Lower leg skin (tissue), 4 donors: ENCODE results near the gene MT2A. TPM values are rescaled to one million over a fixed set of nuclear protein-coding genes. Genes with fewer than 3 reads are reported as not detected.
A peak's percentile ranks its signal among the peaks of the same experiment; 100 is the strongest.

Experiments
- DNase-seq, 2 donors: peaks; one replicate each; pipeline ENCODE4 v3.0.0-alpha.2; 2019; ENCODE audit warnings: low spot score in 2 of 2
- H3K4me3 ChIP-seq: fragments of 200-600 bp; sonication (generic); 2 replicates; pipeline ENCODE4 v1.5.1; 2017; ENCODE audit warnings: mild to moderate bottlenecking, low read depth; ENCODE audit not compliant: poor library complexity, severe bottlenecking
- POLR2A ChIP-seq, 2 donors: fragments of 450-650 bp; IDR thresholded peaks; one replicate each; pipeline ENCODE4 v1.6.1; 2016 to 2017; ENCODE audit warnings: antibody characterized with exemption in 2 of 2, mild to moderate bottlenecking in 1 of 2, moderate library complexity in 1 of 2
- WGBS, 2 donors: methylation state at CpG; one replicate each; pipeline ENCODE4 v1.1.5; 2018; 5-methylcytosine and 5-hydroxymethylcytosine counted together
- intact Hi-C: fragments of 100-400 bp; cut with DNase I; formaldehyde crosslinking; loops from one replicate; pipeline ENCODE4 v1.15.0; 2023; ENCODE audit warnings: low total_unique reads
- total RNA-seq, 4 donors: library from RNA; depleted of rRNA; stranded (reverse); fragments of >200 nt; gene quantifications; one replicate each; pipeline ENCODE4 v1.1.0, GENCODE V29; 2016
- TF ChIP-seq, protein P1 (sequence below), 3 donors: fragments of 450-650 bp; IDR thresholded peaks; one replicate each; pipeline ENCODE4 v1.5.1; 2016; ENCODE audit warnings: antibody characterized with exemption in 3 of 3, mild to moderate bottlenecking in 3 of 3, moderate library complexity in 2 of 3

MT2A gene
- 100 to 1,000 TPM in 3 of 4 donors, 10 to 100 TPM in 1; 35.8 to 190 (median 135) TPM for total RNA-seq

DNA sequence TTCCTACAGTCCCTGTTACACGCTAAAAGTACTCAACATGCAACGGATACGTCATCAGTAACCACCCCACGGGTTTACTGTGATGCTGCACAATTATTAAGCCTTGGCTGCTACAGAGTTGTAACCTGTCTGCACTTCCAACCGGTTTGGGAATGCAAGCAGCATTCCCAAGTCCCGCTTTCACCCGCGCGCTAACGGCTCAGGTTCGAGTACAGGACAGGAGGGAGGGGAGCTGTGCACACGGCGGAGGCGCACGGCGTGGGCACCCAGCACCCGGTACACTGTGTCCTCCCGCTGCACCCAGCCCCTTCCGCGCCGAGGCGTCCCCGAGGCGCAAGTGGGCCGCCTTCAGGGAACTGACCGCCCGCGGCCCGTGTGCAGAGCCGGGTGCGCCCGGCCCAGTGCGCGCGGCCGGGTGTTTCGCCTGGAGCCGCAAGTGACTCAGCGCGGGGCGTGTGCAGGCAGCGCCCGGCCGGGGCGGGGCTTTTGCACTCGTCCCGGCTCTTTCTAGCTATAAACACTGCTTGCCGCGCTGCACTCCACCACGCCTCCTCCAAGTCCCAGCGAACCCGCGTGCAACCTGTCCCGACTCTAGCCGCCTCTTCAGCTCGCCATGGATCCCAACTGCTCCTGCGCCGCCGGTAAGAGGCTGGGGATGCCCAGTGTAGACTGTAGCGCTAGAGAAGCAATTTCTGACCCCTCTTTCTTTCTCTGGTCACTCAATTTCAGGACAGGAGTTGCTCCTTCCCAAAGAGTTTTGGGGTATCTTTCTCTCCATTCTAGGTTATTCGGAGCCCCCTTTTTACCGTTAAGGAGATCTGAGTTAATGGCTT, at the start of gene MT2A:
TSS of gene MT2A (plus strand) at position 542 of the 833 bp plus-strand sequence. CDS start at position 614, 72 bp downstream.
- TF ChIP-seq POLR2A (IDR thresholded peaks at IDR 0.05): peak in 1 of 2 donors; percentile 36
- TF ChIP-seq, protein P1, sequence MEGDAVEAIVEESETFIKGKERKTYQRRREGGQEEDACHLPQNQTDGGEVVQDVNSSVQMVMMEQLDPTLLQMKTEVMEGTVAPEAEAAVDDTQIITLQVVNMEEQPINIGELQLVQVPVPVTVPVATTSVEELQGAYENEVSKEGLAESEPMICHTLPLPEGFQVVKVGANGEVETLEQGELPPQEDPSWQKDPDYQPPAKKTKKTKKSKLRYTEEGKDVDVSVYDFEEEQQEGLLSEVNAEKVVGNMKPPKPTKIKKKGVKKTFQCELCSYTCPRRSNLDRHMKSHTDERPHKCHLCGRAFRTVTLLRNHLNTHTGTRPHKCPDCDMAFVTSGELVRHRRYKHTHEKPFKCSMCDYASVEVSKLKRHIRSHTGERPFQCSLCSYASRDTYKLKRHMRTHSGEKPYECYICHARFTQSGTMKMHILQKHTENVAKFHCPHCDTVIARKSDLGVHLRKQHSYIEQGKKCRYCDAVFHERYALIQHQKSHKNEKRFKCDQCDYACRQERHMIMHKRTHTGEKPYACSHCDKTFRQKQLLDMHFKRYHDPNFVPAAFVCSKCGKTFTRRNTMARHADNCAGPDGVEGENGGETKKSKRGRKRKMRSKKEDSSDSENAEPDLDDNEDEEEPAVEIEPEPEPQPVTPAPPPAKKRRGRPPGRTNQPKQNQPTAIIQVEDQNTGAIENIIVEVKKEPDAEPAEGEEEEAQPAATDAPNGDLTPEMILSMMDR (IDR thresholded peaks at IDR 0.05): peak in 1 of 3 donors; percentile 22
- H3K4me3 ChIP-seq: peak within 1 kb of the TSS; percentile 67
- DNase-seq: peak; percentile 94 to 99
- 2 to 4% methylated on average over 28 to 32 of the region's 62 CpGs for WGBS, 2 donors
- intact Hi-C loops: loop anchor here (10.0 kb wide), 2 partner anchors 77 to 93 kb away; partner anchors contain the start of gene MT1X

DNA sequence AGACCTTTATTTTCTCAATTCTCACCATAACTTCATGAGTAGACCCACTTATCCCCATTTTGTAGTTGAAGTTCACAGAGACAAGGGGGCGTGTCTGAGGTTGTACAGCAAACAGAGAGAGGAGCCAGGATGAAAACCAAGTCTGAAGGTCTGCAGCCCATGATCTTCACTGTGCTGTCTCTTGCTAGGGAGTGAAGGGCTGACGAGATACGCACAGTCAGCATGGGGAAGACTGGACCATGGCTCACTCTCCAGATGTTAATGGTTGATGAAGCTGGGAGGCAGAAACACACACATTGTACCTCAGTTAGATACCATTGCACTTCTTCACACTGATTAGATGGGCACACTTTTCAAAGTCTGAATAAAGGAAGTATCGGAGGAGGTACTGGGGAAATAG, 49.3 kb upstream of the MT2A start:
- H3K4me3 ChIP-seq: no peak overlapping the region
- 92 to 96% methylated on average over 4 of the region's 4 CpGs for WGBS, 2 donors
- DNase-seq: no peak
- TF ChIP-seq, protein P1 (IDR thresholded peaks at IDR 0.05): no peak
- TF ChIP-seq POLR2A (IDR thresholded peaks at IDR 0.05): no peak
- intact Hi-C loops: no loop called here

DNA sequence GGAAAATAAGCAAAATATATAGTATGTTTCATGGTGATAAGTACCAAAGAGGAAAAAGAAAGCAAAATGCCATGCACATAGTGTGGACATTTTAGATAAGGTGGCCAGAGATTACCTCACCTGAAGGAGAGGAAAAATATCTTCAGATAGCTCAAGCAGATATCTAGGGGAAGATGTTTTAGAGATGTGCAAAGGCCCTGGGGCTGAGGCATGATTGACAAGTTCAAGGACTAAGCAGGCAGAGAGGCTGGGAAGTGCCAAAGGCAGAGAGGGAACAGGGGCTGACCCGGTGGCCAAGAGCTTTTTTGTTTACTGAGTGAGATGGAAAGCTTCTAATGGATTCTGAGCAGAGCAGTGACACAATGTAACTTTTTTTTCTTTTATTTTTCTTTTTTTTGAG, 47.9 kb upstream of the MT2A start:
- no peak for TF ChIP-seq POLR2A (IDR thresholded peaks at IDR 0.05)
- TF ChIP-seq, protein P1 (IDR thresholded peaks at IDR 0.05): no peak
- 56 to 71% methylated on average over 1 of the region's 1 CpG for WGBS, 2 donors
- H3K4me3 ChIP-seq: no peak overlapping the region
- no peak for DNase-seq
- intact Hi-C loops: no loop called here

- no peak for TF ChIP-seq POLR2A (IDR thresholded peaks at IDR 0.05)
- TF ChIP-seq, protein P1 (IDR thresholded peaks at IDR 0.05): no peak
- no peak for DNase-seq
- intact Hi-C loops: no loop called here
- no peak overlapping the region for H3K4me3 ChIP-seq
- WGBS, 2 donors: 71 to 100% methylated on average over 1 of the region's 1 CpG
These were observed 47.3 kb upstream of the MT2A start for GRCh38 chr16:56561126-56561525.

GRCh38 chr16:56564793-56565477, 43.4 kb upstream of the MT2A start, which contains the start of gene MT4:
MT4 (plus strand) TSS chr16:56565073; CDS start chr16:56565129, 56 bp downstream.
- no peak for TF ChIP-seq POLR2A (IDR thresholded peaks at IDR 0.05)
- TF ChIP-seq, protein P1 (IDR thresholded peaks at IDR 0.05): no peak
- H3K4me3 ChIP-seq: no peak within 1 kb of the TSS
- intact Hi-C loops: no loop called here
- 53 to 63% methylated on average over 10 to 12 of the region's 12 CpGs for WGBS, 2 donors
- DNase-seq: no peak
